Esophagus muscularis mucosa (tissue), 4 donors: ENCODE results near the gene CACNA1S. TPM values are rescaled to one million over a fixed set of nuclear protein-coding genes. Genes with fewer than 3 reads are reported as not detected.

Source experiments
- DNase-seq: peaks from one replicate; pipeline ENCODE4 v3.0.0-alpha.2; 2017; ENCODE audit errors: extremely low spot score
- H3K27ac ChIP-seq, 4 donors: fragments of 200-600 bp; sonication (generic); replicated peaks in 1 of 4; 1 replicate in 3 of 4; 2 replicates in 1 of 4; pipeline ENCODE4 v1.5.1; 2016 to 2019; ENCODE audit warnings: mild to moderate bottlenecking in 1 of 4
- H3K27me3 ChIP-seq, 4 donors: fragments of 200-600 bp; sonication (generic); one replicate each; pipeline versions ENCODE4 v1.5.1 to v1.6.0; 2016 to 2019
- H3K36me3 ChIP-seq, 4 donors: fragments of 200-600 bp; sonication (generic); one replicate each; pipeline ENCODE4 v1.5.1; 2016 to 2019
- H3K4me1 ChIP-seq, 4 donors: fragments of 200-600 bp; sonication (generic); one replicate each; pipeline ENCODE4 v1.5.1; 2016 to 2019
- H3K4me3 ChIP-seq, 4 donors: fragments of 200-600 bp; sonication (generic); 1 replicate in 2 of 4; 2 replicates in 2 of 4; pipeline ENCODE4 v1.5.1; 2016 to 2019; ENCODE audit warnings: mild to moderate bottlenecking in 4 of 4, moderate library complexity in 1 of 4
- H3K9me3 ChIP-seq, 4 donors: fragments of 200-600 bp; sonication (generic); 1 replicate in 3 of 4; 2 replicates in 1 of 4; pipeline ENCODE4 v1.5.1; 2016 to 2019
- CTCF ChIP-seq, 3 experiments: fragments of 200-600 bp in 2 of 3; fragments of 450-650 bp in 1 of 3; sonication (generic) in 2 of 3; IDR thresholded peaks; one replicate each; pipeline ENCODE4 v1.5.1; 2017 to 2019; ENCODE audit warnings: antibody characterized with exemption in 3 of 3, mild to moderate bottlenecking in 2 of 3, moderate library complexity in 1 of 3
- EP300 ChIP-seq: sonication (generic); formaldehyde crosslinking; IDR thresholded peaks from one replicate; pipeline ENCODE4 v1.6.1; 2017; ENCODE audit warnings: antibody characterized with exemption
- POLR2A ChIP-seq: fragments of 450-650 bp; IDR thresholded peaks from one replicate; pipeline ENCODE4 v1.6.1; 2017; ENCODE audit warnings: antibody characterized with exemption, moderate library complexity, mild to moderate bottlenecking, low read depth
- POLR2AphosphoS5 ChIP-seq, 2 donors: sonication (generic); formaldehyde crosslinking; IDR thresholded peaks; one replicate each; pipeline ENCODE4 v1.6.1; 2017; ENCODE audit warnings: antibody characterized with exemption in 2 of 2
- WGBS: methylation state at CpG from one replicate; pipeline ENCODE4 v1.1.5; 2018; 5-methylcytosine and 5-hydroxymethylcytosine counted together
- intact Hi-C: fragments of 100-400 bp; cut with DNase I; formaldehyde crosslinking; loops from one replicate; pipeline ENCODE4 v1.15.1; 2023
- total RNA-seq, 4 donors: library from RNA; depleted of rRNA; stranded (reverse); fragments of >200 nt; gene quantifications; one replicate each; pipeline versions ENCODE4 v1.1.0 to v1.2.1, GENCODE V29; 2016

CACNA1S gene
- total RNA-seq, 4 donors from 2014 or later = not detected

GRCh38 chr1:201146626-201147390 is 34.6 kb upstream of the CACNA1S start:
- no peak for DNase-seq
- Histone ChIP-seq H3K27me3 (no peaks in the 10 kb centered on the region), H3K27ac (no peak overlapping the region), H3K36me3 (peaks cover 17 to 100% (median 85%) of the 10 kb centered on the region in 4 donors), H3K9me3 (no peaks in the 10 kb centered on the region), H3K4me3 (no peak overlapping the region), H3K4me1 (peaks cover 0 to 8% (median 5%) of the 10 kb centered on the region in 4 donors)
- intact Hi-C loops = no loop called here
- WGBS = 95% methylated on average over 15 of the region's 17 CpGs
- TF ChIP-seq POLR2AphosphoS5 (IDR thresholded peaks at IDR 0.05) (no peak), EP300 (no peak), POLR2A (no peak), CTCF (IDR thresholded peaks at IDR 0.05) (no peak)

DNA sequence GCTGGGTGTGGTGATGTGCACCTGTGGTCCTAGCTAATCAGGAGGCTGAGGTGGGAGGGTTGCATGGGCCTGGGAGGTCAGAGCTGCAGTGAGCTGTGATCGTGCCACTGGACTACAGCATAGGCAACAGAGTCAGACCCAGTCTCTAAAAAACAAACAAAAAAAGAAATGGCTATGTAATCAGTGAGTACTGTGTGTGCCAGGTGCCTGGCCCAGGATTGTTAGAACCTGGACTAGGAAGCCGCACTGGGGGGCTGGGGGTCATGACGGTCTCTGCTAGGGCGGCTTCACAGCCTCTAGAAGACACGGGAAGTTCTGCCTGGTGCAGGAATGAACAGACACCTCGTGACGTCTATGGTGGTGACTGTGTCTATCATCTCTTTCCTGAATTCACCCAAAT is 33.6 kb upstream of the CACNA1S start:
- Histone ChIP-seq H3K27ac (no peak overlapping the region), H3K36me3 (peaks cover 17 to 100% (median 88%) of the 10 kb centered on the region in 4 donors), H3K27me3 (no peaks in the 10 kb centered on the region), H3K9me3 (no peaks in the 10 kb centered on the region), H3K4me1 (peaks cover 0 to 8% (median 5%) of the 10 kb centered on the region in 4 donors), H3K4me3 (no peak overlapping the region)
- intact Hi-C loops = no loop called here
- TF ChIP-seq CTCF (IDR thresholded peaks at IDR 0.05) (no peak), EP300 (no peak), POLR2AphosphoS5 (IDR thresholded peaks at IDR 0.05) (no peak), POLR2A (no peak)
- WGBS = 93% methylated on average over 7 of the region's 7 CpGs
- no peak for DNase-seq

- H3K27ac ChIP-seq = no peak overlapping the region
- H3K4me1 ChIP-seq = peaks cover 0 to 8% (median 5%) of the 10 kb centered on the region in 4 donors
- intact Hi-C loops = no loop called here
- TF ChIP-seq POLR2A = no peak
- no peak for TF ChIP-seq EP300
- no peak for TF ChIP-seq POLR2AphosphoS5 (IDR thresholded peaks at IDR 0.05)
- TF ChIP-seq CTCF (IDR thresholded peaks at IDR 0.05) = no peak
- H3K9me3 ChIP-seq = no peaks in the 10 kb centered on the region
- DNase-seq = no peak
- no peak overlapping the region for H3K4me3 ChIP-seq
- H3K27me3 ChIP-seq = no peaks in the 10 kb centered on the region
- H3K36me3 ChIP-seq = peaks cover 13 to 100% (median 93%) of the 10 kb centered on the region in 4 donors
- 91% methylated on average over 3 of the region's 3 CpGs for WGBS
Measured at GRCh38 chr1:201145132-201145531, 32.9 kb upstream of the CACNA1S start.

- no peak for DNase-seq
- H3K27me3 ChIP-seq = no peaks in the 10 kb centered on the region
- 83% methylated on average over 5 of the region's 5 CpGs for WGBS
- no peak for TF ChIP-seq POLR2AphosphoS5 (IDR thresholded peaks at IDR 0.05)
- TF ChIP-seq CTCF (IDR thresholded peaks at IDR 0.05) = no peak
- TF ChIP-seq POLR2A = no peak
- no peak for TF ChIP-seq EP300
- H3K4me1 ChIP-seq = peaks cover 0 to 8% (median 5%) of the 10 kb centered on the region in 4 donors
- intact Hi-C loops = no loop called here
- H3K4me3 ChIP-seq = no peak overlapping the region
- peaks cover 13 to 100% (median 95%) of the 10 kb centered on the region in 4 donors for H3K36me3 ChIP-seq
- no peaks in the 10 kb centered on the region for H3K9me3 ChIP-seq
- no peak overlapping the region for H3K27ac ChIP-seq
Measured at GRCh38 chr1:201144701-201145100, 32.5 kb upstream of the CACNA1S start.
